ENCODE measurements around the gene EGFLAM. TPM values are rescaled to one million over a fixed set of nuclear protein-coding genes. Genes with fewer than 3 reads are reported as not detected.

EGFLAM gene
- total and polyA plus RNA-seq, 10 of the 15 experiments (the other 5 are each of a cell fraction or from before 2014, with no cell fraction given): 0.37 TPM; not detected in 9

DNA sequence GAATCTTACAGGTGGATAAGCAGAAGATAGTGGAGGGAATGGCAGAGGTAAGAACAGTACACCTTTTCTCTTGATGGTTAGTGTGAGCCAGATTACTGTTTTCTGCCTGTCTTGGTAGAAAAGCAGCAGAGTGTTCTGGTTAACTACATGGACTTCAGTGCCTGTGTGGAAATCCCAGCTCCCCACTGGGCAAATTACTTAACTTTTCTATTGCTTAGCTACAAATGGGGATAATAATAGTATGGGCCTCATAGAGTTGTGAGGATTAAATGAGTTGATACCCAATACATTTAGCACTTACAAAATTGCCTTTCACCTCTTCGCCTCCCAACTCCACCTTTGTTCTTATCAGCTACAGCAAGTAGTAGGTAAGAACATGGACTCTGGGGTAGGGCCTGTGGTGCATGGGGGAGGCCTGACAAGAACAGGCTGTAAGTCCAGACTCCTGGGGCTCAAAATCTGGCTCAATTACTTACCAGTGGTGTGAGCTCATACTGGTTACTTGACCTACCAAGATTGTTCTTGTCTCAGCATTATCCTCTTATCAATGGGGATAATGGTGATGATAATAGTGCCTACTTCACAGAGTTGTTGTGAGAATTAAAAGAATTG lies 173.0 kb downstream of the EGFLAM start:
- H3K4me1 ChIP-seq (ENCODE audit: control insufficient read depth, insufficient read depth, low read length): no peaks in the 10 kb centered on the region
- ChIA-PET RAD21 (ENCODE audit: unreplicated experiment) (interaction anchor here (1.8 kb wide), 1 partner anchor 11 kb away, joined by 4 read pairs; no protein-coding TSS in a partner anchor), SMC1A (ENCODE audit: uncharacterized antibody, unreplicated experiment) (interaction anchor here (1.3 kb wide), 1 partner anchor 11 kb away, joined by 6 read pairs; no protein-coding TSS in a partner anchor), CTCF (interaction anchor here (3.2 to 3.7 kb wide), 2 partner anchors 10 to 11 kb away, joined by 13 to 14 read pairs; no protein-coding TSS in a partner anchor), POLR2A (no interaction called here)
- no peaks in the 10 kb centered on the region for H3K36me3 ChIP-seq (ENCODE audit: control insufficient read depth in 2 of 2, insufficient read depth in 2 of 2, low read length in 1 of 2)
- intact Hi-C loops (cut with micrococcal nuclease; ENCODE audit: unreplicated experiment): no loop called here
- no peaks in the 10 kb centered on the region for H4K20me1 ChIP-seq (ENCODE audit: control insufficient read depth, insufficient read depth)
- peaks cover 0 to 4% of the 10 kb centered on the region in 2 experiments; a peak in 1 of 4 replicates for H3K27me3 ChIP-seq (replicated peaks in 1 of 2; ENCODE audit: control insufficient read depth in 2 of 2, insufficient read depth in 2 of 2, low read length in 1 of 2)
- BruUV-seq (replicated peaks): no TSS peak
- H3K27ac ChIP-seq (ENCODE audit: control insufficient read depth, insufficient read depth): no peak overlapping the region
- FAIRE-seq (no peak), DNase-seq (ENCODE audit: low read depth, low spot score) (no peak), ATAC-seq (no peak)
- H3K79me2 ChIP-seq (ENCODE audit: control insufficient read depth, insufficient read depth, low read length): no peaks in the 10 kb centered on the region
- 15% methylated on average over 1 of the region's 1 CpG for WGBS (ENCODE audit: insufficient coverage, insufficient replicate concordance, low lambda C conversion rate, missing lambda C conversion rate)
- no peak overlapping the region for H2AFZ ChIP-seq (ENCODE audit: control insufficient read depth, low read depth, low read length)
- no peaks in the 10 kb centered on the region for H3K9me3 ChIP-seq (replicated peaks; ENCODE audit: control insufficient read depth, insufficient read depth, low read length)
- H3K4me2 ChIP-seq (ENCODE audit: control insufficient read depth, insufficient read depth): no peak overlapping the region
- in situ Hi-C loops (cut with MboI): loop anchor here (25.0 kb wide), 1 partner anchor 656 kb away; no protein-coding TSS in a partner anchor
- no peak overlapping the region for H3K9ac ChIP-seq (ENCODE audit: control insufficient read depth, insufficient read depth, low read length)
- no peak overlapping the region for H3K4me3 ChIP-seq
- TF ChIP-seq ASH2L (IDR thresholded peaks at IDR 0.05; ENCODE audit: borderline replicate concordance, low read depth) (no peak), NRF1 (conservative IDR thresholded peaks at IDR 0.05; ENCODE audit: low read depth, low read length) (no peak), ETV6 (conservative IDR thresholded peaks at IDR 0.05 in 1 of 2, IDR thresholded peaks at IDR 0.05 in 1 of 2; ENCODE audit: borderline replicate concordance in 1 of 2, low read depth in 1 of 2) (no peak), SIN3A (IDR thresholded peaks at IDR 0.05; ENCODE audit: low read depth, low read length) (no peak), SMAD1 (IDR thresholded peaks at IDR 0.05; ENCODE audit: low read depth, partially characterized antibody) (no peak), FOXK2 (IDR thresholded peaks at IDR 0.05) (no peak), ATF7 (IDR thresholded peaks at IDR 0.05; ENCODE audit: low read depth) (no peak), RUNX3 (IDR thresholded peaks at IDR 0.05; ENCODE audit: low read length) (no peak), POLR2AphosphoS5 (IDR thresholded peaks at IDR 0.05; ENCODE audit: low read length) (no peak), SUZ12 (IDR thresholded peaks at IDR 0.05; ENCODE audit: unreplicated experiment) (no peak), PML (IDR thresholded peaks at IDR 0.05; ENCODE audit: low read length) (no peak), NR2F1 (conservative IDR thresholded peaks at IDR 0.05) (no peak), TAF1 (IDR thresholded peaks at IDR 0.05; ENCODE audit: borderline replicate concordance, low read depth, low read length) (no peak)
- TF ChIP-seq, protein P1, sequence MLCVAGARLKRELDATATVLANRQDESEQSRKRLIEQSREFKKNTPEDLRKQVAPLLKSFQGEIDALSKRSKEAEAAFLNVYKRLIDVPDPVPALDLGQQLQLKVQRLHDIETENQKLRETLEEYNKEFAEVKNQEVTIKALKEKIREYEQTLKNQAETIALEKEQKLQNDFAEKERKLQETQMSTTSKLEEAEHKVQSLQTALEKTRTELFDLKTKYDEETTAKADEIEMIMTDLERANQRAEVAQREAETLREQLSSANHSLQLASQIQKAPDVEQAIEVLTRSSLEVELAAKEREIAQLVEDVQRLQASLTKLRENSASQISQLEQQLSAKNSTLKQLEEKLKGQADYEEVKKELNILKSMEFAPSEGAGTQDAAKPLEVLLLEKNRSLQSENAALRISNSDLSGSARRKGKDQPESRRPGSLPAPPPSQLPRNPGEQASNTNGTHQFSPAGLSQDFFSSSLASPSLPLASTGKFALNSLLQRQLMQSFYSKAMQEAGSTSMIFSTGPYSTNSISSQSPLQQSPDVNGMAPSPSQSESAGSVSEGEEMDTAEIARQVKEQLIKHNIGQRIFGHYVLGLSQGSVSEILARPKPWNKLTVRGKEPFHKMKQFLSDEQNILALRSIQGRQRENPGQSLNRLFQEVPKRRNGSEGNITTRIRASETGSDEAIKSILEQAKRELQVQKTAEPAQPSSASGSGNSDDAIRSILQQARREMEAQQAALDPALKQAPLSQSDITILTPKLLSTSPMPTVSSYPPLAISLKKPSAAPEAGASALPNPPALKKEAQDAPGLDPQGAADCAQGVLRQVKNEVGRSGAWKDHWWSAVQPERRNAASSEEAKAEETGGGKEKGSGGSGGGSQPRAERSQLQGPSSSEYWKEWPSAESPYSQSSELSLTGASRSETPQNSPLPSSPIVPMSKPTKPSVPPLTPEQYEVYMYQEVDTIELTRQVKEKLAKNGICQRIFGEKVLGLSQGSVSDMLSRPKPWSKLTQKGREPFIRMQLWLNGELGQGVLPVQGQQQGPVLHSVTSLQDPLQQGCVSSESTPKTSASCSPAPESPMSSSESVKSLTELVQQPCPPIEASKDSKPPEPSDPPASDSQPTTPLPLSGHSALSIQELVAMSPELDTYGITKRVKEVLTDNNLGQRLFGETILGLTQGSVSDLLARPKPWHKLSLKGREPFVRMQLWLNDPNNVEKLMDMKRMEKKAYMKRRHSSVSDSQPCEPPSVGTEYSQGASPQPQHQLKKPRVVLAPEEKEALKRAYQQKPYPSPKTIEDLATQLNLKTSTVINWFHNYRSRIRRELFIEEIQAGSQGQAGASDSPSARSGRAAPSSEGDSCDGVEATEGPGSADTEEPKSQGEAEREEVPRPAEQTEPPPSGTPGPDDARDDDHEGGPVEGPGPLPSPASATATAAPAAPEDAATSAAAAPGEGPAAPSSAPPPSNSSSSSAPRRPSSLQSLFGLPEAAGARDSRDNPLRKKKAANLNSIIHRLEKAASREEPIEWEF (IDR thresholded peaks at IDR 0.05; ENCODE audit: insufficient replicate concordance, low read depth, low read length): no peak
- TF ChIP-seq, protein P2, sequence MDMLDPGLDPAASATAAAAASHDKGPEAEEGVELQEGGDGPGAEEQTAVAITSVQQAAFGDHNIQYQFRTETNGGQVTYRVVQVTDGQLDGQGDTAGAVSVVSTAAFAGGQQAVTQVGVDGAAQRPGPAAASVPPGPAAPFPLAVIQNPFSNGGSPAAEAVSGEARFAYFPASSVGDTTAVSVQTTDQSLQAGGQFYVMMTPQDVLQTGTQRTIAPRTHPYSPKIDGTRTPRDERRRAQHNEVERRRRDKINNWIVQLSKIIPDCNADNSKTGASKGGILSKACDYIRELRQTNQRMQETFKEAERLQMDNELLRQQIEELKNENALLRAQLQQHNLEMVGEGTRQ (IDR thresholded peaks at IDR 0.05; ENCODE audit: borderline replicate concordance, low read depth, low read length): no peak
- TF ChIP-seq, protein P3, sequence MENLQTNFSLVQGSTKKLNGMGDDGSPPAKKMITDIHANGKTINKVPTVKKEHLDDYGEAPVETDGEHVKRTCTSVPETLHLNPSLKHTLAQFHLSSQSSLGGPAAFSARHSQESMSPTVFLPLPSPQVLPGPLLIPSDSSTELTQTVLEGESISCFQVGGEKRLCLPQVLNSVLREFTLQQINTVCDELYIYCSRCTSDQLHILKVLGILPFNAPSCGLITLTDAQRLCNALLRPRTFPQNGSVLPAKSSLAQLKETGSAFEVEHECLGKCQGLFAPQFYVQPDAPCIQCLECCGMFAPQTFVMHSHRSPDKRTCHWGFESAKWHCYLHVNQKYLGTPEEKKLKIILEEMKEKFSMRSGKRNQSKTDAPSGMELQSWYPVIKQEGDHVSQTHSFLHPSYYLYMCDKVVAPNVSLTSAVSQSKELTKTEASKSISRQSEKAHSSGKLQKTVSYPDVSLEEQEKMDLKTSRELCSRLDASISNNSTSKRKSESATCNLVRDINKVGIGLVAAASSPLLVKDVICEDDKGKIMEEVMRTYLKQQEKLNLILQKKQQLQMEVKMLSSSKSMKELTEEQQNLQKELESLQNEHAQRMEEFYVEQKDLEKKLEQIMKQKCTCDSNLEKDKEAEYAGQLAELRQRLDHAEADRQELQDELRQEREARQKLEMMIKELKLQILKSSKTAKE (IDR thresholded peaks at IDR 0.05; ENCODE audit: low read depth, poor library complexity, severe bottlenecking): no peak

All from GM12878 (cell line).